HG02970 (cell line): ENCODE results near the gene MEG3.

Source experiments
- ATAC-seq: cut with Tn5 transposase; IDR thresholded peaks from one replicate; pipeline ENCODE4 v1.9.1; 2021; ENCODE audit warnings: mild to moderate bottlenecking, moderate library complexity, moderate number of reproducible peaks; ENCODE audit not compliant: unreplicated experiment, low FRiP score

Gene MEG3

DNA sequence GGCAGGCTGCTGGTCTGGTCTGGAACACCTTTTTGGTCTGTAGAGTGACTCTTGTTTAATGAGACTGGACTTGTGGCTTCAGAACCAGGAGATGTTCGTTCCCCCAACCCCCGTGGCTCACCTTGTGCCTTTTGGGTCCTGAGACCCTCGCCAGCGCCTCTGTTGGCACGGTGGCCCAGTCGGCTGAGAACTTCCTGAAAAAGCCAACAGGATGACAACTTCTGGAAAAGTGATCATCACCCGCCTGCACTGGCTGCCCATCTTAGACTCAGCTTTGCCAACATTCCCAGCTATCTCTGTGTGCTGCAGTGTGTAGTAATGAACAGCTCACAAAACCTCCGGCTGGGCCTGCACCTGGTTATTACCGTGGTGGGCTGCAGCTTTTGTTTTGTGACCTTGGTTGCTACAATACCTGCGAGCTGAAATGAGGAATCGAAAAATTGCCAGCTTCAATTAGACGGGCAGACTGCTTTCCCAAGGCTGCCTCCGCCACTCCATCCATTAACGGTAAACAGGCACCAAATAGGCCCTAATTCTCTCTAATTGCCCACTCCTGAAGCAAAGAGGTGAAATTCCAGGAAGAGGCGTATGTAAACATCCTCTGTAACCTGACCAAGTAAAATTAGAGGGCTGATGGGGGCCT lies 16.0 kb downstream of the MEG3 start:
- no peak for ATAC-seq

DNA sequence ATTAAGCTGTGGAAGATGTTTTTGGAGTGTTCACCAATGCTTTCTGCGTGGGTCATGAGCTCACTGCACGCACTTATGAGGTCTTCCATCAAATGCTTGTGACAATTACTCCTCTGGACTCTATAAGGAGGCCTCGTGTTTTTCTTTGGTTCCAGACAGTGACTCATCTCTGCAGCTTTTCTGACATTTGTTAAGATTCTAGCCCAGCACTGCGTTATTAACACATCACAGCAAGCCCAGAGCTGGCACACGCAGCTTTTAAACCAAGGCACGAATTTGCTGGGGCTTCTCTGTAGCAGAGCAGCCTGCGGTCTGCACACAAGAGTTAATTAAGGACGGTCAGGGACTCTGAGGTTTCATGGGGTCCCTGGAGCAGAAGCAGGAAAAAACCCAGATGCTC lies 16.9 kb downstream of the MEG3 start:
- no peak for ATAC-seq

DNA sequence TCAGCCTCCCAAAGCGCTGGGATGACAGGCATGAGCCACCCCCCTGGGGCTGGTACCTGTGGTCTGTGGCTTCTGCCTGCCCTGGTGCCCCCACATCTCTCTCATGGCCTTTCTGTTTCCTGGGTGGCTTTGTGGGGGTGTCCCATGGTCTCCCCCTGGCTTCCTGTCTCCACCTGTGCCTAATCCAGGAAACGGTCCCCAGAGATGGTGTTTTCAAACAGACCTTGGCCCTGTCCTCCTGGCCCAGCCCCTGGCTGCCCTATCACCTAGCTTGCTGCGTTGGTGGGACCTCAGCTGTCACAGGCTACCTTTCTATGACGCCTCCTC lies 18.1 kb downstream of the MEG3 start:
- no peak for ATAC-seq

DNA sequence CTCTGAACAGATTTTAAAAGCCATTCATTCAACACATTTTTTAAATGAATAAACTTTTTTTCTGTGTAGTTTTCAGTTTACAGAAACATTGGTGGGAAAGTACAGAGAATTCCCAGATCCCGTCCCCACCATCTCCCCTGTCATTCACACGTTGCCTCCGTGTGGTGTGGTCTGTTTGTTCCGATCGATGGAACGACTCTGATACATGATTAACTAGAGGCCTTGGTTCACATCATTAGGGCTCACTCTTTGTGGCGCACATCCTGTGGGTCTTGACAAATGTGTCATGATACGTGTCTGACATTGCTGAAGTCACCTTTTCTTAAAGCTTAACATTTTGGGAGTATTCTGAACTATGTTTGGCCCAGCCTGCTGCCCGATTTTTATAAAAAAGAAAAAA lies 18.5 kb downstream of the MEG3 start:
- no peak for ATAC-seq

DNA sequence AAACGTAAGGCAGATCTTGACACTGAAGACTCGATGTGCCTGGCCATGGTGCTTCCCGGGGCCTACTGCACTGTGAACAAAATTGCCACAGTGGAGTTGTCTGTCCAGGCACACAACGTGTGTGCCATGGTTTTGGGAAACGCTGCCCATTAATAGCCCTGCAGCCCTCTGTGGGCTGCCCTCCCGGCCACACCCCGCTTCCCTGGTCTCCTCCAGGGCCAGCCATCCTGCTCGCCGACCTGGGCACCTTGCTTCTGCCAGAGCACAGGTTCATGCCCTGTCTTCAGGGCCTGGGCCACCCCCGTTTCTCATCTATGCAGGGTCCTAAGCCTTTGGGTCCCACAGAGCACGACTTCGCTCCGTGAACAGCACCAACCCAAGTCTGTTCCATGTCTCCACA lies 18.9 kb downstream of the MEG3 start:
- ATAC-seq, result no peak

DNA sequence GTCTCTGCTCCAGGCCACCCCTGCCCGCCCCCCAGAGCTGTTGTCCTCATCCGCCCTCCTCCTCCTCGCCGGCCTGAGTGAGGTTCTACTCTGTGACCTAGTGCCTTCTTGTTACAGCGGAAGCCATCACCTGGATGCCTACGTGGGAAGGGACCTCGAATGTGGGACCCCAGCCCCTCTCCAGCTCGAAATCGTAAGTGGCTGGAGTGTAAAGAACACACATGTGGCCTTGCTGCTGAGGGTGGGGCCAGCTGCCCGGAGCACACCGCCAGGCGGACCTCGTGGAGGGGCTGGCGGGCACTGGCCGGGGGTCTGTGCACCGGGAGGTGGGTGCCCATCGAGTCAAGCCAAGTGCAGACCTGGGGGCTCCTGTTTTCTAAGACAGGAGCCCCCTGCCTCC lies 19.4 kb downstream of the MEG3 start:
- no peak for ATAC-seq

DNA sequence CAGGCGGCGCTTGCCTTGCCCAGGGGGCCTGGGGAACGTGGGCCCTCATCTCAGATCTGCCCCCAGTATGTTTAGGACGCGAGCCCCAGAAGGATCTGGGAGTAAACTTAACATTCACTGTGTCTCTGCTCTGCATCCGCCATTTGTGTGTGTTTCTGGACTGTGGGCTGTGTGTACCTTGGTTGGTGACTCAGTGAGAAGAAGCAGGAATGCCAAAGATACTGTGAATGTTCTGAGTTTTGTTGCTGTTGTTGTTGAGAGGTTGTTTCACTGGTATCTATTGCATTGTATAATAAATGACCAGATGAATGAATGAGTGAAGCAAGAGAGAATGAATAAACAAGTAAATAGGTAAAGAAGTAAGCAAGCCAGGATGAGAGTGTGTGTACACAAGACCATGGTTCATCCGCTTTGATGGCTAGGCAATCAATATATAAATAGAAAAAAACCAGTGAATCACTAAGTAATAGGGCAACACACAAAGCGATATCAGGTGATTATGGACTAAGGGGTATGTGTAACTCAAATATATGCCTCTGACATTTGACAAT lies 20.5 kb downstream of the MEG3 start:
- no peak for ATAC-seq

DNA sequence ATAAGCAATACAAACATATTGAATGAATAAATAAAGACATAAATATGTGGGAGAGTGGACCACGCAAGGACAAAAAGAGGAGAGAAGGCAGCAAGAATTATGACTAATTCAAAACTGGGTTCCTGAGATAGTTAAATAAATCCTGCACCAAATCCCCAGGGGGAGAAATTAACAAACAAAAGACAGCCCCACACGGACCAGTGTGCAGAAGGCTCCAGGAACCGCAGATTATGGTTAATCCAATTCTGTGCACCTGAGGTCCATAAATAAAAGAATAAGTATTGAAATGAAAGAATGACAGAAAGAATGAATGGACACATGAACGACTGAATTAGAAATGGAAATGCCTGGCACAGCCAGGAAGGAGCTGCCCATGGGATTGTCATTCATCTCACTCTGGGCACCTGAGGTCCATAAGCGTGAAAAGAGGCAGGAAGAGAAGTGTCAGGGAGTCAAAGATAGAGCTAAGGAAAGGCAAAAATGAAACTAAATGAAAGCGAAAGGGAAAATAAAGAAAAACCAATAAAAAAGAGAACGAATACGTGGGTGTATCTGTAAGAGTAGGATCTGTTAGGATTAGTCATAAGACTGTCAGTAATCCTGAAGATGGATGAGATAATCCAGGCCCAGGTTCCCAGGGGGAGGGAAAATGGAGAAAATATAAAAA lies 23.3 kb downstream of the MEG3 start:
- no peak for ATAC-seq

DNA sequence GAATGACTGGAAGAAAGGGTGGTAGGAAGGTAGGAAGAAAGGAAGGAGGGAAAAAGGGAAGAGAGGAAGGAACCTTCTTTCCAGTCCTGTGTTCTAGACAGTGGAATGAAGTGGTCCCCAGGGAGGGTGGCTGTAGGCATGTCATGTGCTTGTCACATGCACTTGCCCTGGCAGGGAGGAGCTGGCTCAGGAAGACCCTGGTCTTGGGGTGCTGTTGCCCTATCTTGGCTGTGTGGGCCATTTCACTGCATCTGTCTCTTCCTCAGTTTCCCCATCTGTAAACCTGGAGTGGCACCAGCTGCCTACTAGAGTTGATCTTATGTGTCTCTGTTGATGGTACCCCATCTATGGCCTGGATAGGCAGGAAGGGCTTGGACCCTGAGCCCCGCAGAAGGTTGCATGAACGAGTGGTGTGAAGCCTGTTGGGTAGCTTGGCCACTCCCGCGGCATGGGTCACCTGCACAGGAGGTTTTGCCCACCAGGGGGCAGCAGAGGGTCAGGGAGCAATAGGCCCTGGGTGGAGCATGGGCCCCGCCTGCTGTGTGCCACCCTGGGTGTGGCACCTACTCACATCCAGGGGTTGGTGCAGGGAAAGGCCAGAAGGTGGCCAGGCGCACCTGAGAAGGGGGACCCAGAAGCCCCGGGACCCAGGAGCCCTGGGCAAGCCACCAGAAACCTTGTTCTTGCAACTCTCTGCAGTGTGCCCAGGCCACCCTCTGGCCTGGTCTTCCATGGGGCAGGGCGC lies 25.1 kb downstream of the MEG3 start:
- no peak for ATAC-seq

DNA sequence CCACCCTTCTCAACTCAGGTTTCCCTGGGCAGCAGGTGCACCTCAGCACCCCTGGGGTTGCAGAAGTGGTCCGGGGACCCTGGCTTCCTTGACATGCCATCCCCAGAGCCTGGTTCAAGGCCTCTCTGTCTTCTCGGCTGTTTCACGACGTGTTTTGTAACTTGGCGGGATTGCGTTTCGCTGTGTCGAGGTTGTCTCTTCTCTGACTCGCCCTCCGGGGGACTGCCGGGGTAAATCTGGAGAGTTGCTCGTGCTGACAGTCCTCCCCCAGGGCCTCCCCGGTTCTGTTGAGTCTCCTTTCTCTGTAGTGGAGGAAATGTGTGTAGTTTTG lies 25.6 kb downstream of the MEG3 start:
- ATAC-seq, result no peak

DNA sequence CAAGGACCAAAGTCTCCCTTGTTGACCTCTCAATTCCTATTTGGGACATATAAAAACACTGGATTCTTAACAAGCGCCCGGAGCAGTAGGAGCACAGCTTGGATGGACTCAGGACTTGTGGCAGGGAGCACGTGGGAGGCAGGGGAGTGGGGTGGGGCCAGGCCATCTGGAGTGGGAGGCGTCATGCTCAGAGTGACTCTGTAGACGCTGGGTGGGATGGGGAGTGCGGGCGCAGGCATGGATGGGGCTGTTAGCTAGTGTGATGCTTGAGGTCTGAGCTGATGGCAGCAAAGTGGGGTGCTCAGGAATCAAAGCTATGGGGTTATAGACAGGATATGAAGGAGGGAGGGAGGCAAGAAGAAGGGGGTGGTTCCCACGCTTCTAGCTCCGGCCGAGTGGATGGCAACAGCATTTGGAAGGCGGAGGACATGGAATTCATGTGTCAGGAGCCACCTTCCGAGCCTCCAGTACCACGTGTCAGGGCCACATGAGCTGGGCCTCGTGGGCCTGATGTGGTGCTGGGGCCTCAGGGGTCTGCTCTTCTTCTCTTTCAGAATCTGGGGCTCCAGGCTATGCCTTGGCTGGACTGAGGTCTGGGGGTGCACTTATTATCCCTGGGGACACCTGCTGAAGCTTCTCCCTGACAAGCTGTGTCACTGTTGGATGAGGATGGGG lies 26.2 kb downstream of the MEG3 start:
- ATAC-seq, result no peak

DNA sequence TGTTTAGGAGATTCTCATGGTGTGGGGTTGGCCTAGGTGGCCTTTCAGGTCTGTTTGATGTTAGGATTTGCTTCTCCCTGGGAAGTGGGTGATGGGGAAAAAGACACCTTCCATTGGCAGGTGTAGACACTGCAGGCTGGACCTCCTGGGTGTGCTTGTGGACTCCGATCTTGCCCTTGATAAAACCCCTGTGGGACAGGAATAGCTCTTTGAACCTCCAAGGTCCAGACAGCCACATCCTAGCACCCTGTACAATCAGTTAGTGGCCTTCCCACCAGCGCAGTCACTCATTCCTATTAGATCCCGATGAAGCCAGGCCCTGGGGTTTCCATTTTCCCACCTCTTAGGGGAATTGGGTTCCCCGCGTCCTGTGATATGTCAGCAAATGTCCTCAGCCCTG lies 28.5 kb downstream of the MEG3 start:
- no peak for ATAC-seq

DNA sequence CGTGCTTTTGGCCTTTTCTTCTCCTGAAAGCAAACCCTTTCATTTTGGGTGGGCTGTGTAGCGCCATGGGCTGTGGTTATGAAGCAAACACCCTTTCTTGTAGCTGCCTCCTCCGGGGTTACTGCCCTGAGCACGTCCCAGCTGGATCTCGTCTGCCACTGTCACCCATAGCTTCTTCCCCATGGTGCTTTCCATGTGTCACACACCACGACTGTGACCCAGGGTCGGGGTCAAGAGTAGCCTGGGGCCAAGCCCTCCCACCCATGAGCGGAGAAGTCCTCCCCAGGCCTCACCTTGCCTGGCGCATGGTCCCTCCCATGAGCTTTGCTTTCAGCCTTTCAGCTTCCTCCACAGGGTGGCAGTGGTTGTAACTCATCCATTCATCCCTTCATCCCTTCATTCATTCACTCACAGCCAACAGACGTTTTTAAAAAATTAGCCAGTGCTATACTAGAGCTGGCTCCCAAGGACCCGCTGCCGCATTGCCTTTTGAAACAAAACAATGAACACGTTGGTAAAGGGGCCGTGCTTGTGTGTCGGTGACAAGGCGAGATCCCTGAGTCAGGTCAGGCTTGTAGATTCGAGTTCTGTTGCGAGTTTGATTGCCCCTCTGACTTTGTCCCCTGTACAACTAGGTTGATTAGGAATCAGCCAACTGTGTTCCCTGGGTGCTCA lies 29.5 kb downstream of the MEG3 start:
- ATAC-seq, result no peak

DNA sequence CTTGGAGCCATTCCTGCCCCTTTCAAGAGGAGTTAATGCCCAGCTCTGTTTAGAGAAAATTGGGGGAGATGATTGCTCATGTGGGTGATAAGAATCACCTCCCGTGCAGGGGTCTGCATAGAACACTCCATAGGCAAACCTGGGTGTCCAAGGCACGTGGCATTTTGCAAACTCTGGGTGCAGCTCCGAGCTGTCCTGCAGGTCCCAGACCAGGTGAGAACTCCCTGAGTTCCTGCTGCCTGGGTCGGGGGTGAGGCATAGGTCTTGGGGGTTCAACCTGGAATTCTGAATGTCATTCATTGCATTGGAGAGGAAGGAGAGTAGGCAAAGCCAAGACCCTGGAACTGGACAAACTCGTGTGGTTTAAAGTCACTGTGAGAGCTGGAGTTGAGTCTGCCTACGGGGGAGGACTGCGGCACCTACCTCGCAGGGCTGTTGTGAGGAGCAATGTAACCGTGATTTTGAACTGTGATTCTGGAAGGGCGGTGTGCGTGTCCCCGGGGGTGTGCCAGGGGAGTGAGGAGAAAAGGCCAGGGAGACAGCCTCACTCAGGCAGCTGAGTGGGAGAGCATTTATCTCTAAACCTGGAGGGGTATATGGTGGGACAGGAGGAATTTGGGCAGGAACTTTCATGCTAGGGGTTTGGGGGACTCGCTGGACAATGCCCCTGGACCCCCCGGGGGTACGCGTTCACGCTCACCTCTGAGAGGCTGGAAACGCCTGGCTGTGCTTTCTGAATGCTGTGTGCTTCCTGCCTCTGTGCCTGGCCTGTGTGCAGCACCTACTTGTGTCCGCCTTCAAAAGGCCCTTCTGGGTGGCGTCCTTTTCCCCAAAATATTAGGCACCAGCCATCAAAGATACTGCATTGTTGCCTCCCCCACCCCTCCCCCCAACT lies 30.4 kb downstream of the MEG3 start:
- ATAC-seq, result no peak

DNA sequence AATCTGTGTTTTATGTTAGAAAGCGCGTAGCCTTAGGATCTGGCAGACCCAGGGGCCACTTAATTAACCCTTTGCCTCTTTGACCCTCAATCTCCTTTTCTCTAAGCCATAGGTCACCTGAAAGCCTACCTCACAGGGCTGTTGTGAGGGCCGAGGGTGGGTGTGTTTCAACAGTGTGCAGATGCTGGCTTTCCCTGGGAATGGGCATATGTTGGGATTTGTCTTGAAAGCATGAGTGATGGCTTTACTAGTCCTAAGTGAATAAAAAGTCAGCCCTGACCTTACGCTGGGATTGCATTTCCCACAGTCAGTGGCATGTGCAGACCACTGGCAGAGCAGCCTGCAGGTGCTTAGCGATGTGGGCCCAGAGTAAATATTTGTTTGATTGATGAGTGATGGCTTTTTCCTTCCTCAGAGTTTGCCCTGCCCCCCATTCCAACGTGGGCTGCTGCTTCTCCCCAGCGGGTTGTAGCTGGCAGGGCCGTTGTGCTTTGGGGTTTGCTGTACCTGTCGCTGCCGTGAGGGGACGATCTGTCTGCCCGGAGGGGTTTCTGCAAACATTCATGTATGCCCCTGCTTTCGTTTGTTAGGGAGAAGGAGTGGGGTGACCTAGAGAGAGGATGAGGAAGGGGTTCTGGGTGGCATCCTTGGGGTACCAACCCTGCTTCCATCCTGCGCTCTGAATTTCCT lies 31.5 kb downstream of the MEG3 start:
- no peak for ATAC-seq

DNA sequence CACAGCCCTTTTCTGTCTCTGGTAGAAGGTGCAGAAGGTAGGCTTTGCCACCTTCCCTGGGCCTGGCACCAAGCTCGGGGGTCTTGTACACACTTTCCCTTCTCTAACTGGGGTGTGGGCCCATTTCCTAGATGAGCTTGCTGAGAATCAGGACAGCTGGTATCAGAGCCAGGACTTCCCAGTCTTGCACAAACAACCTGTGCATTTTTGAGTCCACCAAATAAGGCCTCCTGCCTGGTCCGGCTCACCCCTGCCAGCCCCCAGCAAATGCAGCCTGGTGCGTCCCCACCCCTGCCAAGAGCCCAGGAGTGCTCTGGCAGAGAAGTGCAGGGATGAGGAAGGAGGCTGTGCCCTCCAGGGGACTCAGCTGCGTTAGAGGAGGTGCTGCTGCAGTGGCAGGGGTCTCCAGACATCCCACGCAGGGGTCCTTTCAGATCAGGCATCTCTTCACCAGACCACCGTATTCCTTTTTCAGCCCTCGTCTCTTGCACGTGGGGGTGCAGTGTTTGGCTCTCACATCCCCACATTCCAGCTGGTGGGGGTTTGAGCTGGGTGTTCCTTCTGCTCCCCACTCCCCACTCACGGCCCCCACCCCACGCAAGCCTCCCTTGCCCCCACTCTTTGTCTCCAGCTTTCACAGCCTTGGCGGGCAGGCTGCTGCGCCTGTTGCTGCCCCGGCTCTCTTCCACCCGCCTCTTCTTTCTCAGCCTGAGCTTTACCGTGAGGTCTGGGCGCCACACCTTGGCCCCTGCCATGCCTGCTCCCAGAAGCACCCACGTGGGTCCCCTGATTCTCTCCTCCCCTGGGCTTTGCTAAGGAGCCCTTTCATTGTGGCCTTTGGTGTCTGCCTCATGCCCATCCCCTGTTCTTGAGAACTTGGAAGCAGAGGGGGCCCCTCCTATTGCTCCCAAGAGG lies 32.3 kb downstream of the MEG3 start:
- ATAC-seq, result no peak

DNA sequence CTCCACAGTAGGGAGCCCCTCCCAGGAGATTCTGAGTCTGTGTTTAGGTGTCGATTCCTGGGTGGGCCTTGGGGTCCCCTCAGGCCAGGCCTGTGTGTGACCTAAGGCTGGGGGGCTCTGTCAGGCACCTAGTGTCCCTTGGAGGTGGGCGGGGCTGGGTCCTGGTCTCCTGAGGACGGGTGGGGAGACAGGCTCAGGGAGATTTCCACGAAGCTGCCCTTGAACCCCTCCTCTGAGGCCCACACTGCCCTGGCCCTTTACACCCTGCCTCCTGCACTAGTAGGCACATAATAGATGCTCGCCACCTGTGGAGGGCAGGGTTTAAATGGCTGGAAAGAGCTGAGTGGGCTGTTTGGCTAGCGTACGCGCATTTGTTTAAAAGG lies 32.9 kb downstream of the MEG3 start:
- ATAC-seq, result no peak

DNA sequence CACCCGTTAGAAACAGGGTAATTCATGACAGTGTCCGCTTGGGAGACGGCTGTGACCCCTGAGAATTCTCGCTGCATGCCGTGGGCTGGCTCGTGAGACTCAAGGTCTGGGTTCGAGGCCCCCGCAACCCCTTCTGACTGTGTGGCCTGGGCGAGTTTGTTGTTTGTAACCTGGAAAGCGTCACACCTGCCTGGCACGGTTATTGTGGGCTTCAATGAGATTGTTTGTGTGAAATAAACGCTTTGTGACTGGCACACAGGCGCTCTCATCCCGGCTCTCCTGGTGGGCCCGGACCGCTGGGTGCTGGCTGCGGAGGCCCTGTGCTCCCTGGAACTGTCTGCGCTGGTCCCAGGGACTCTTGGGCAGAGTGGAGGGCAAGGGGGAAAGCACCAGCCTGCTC lies 33.9 kb downstream of the MEG3 start:
- ATAC-seq, result no peak
